NCI-H2107 treated with DMSO at 0.1 percent for 48 hours (cell line): ENCODE results near the gene ALG5.

Experiments used
- DNase-seq: peaks from one replicate; lab custom pipeline; 2025; ENCODE audit not compliant: unreplicated experiment; lab: John Stamatoyannopoulos, UW

Gene ALG5, protein sequence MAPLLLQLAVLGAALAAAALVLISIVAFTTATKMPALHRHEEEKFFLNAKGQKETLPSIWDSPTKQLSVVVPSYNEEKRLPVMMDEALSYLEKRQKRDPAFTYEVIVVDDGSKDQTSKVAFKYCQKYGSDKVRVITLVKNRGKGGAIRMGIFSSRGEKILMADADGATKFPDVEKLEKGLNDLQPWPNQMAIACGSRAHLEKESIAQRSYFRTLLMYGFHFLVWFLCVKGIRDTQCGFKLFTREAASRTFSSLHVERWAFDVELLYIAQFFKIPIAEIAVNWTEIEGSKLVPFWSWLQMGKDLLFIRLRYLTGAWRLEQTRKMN

DNA sequence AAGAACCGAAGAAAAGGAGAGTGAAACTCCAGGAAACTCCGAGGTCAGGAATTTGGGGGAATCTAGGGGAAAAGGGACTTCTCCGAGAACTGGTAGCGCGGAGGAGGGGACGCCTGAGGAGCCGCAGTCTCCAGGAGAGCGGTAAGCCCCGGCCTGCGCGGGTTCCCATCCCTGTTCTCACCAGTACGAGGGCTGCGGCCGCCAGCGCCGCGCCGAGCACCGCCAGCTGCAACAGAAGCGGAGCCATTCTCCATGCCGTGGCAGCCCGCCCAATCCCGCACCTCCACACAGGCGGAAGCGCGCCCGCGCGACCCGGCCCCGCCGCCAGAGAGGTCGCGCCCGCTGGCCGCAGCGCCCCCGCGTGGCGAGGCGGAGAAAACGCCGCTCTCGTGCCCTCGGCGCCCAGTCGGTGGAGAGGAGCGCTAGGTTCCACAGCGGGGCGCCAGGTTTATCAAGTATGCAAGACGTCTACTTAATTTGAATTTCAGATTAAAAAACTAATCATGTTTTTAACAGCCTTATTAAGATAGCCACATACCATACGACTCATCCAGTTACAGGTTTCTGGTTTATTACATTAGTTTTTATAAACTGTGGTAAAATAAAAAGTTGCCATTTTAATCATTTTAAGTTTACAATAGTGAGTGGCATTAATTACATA is at the start of gene ALG5:
Gene ALG5, minus strand, starts transcription at position 287 of the 661 bp plus-strand sequence. Its CDS starts 40 bp downstream, at position 247.
- DNase-seq: peak; percentile 80

DNA sequence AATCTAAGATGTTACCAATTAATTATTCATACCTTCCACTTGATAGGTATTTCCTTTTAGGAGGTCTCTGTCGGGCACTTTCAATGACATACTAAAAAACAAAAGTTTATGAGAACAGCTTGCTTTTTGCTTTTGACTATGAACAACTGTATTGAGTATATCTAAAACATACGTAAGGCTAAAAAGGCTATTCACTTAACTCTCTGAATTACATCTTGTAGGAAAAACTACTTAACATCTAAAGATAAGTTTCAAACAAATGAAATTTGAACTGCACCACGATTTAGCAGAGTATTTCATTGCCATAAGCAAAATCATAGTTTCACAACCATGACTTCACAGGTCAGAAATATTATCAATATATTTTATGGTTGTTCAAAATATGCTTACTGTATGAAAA is 48.7 kb upstream of the ALG5 start:
- no peak for DNase-seq

DNA sequence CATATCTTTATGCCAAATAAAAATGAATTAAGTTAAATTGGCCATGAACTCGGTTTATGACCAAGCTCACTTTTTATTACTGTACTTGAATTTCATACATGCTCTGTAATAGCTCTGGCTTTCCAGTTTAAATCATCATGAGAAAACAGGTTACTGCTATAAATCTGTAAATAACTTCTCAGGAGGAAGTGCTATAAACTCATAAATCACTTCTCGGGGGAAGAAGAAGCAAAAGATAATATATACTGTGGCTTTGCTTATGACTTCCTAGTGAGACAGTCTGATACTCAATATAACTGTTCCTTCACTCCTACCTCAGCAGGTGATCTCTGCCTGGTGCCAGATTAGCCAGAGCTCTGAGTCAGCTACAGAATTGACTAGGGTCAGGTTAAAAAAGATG is 47.9 kb upstream of the ALG5 start:
- DNase-seq: no peak

DNA sequence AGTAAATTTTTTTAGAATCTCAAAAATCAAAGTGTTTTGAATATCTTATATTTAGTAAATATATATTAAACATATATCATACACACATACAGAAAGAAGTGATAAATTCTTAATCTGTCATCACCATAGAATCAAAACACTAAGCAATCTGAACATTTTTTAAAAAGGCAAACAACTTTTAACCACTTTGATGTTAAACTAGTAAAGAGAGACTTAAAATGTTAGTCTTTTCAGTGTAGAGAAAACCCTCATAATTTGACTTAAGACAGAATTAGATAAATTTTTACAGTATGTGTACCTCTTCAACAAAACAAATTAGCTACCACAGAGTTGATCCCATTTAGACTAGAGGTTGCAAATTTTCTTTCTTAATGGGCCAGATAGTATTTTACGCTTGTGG is 46.9 kb upstream of the ALG5 start:
- DNase-seq: no peak

DNA sequence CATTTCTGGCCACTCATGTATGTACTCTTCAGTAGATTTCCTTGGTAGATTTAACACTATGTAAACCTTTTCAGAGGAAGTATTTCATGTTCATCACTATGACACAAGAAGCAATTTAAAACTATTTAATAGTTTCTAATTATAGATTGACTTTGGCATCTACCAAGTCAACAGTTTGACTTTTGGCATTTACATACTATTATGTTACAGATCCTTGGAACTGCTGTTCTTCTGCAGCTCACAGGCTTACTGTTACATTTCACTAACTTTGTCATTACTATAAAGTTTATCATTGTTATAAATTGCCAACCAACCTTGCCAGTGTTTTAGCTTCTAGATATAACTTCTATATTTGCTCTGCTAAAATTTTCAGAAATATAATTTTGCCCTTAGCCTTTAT is 41.6 kb upstream of the ALG5 start:
- DNase-seq: no peak

DNA sequence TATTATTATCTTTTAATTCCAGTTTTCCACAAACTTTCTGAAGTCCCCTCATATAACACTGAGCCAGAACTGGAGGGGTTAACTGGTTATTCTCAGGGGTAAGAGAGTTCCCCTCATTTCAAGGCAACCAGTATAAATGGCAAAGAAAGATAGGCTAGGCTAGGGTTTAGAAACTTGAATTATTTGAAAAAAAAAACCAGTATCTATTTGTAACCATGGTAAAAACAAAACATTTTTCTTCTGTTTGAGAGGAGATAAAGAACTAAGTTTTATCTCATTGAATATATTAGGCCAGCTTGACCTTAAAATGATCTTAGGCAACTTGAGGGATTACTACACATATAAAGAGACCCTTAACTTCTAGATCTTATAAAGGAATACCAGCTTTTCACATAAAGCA is 40.8 kb upstream of the ALG5 start:
- no peak for DNase-seq

DNA sequence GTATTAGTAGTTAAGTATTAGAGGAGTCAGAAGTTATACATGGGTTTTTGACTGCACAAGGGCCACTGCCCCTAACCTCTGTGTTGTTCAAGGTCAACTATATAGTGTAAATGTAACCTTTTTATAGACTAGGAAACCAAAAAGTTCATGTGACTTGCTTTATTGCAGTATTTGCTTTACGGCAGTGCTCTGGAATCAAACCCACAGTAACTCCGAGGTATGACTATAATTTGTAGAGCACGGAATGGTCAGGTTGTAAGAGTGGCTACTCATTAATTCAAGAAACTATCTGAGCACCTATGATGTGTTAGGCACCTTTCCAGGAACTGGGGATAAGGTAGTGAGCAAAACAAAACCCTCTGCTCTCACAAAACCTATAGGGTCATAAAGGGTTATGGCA is 38.1 kb upstream of the ALG5 start:
- no peak for DNase-seq

DNA sequence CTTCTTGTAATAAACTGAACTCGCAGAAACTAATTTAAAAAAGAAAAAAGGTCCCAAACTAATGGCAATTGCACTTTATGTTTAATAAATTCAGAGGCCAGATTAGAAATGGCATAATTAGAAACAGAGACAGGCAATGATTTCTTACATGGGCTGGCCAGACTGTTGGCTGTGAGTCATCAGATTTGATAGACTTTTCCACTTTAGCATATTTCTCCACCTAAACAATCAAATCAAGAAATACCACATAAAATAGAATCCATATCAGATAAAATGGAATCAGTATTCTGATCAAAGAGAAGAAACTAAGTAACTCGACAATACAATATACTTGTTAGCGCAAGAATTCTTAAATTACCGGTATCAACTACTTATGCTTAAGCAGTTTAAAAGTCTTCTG is 30.5 kb upstream of the ALG5 start:
- no peak for DNase-seq

DNA sequence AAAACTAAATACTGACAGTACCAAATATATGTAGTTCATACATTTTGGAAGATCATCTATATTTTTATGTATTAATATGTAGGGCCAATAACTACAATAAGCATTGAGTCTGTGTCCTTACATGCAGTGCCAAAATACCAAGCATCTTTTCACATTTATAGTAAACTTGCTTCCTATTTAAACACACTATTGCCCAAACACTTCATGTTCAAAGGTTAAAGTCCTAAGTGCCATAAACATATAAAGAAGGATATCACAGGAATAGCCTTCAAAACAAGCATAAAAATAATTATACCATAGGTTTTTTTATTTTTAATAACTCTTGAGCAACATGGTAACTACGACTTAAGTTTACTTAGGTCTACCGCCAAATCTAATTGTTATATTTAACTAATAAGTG is 28.5 kb upstream of the ALG5 start:
- DNase-seq: no peak

DNA sequence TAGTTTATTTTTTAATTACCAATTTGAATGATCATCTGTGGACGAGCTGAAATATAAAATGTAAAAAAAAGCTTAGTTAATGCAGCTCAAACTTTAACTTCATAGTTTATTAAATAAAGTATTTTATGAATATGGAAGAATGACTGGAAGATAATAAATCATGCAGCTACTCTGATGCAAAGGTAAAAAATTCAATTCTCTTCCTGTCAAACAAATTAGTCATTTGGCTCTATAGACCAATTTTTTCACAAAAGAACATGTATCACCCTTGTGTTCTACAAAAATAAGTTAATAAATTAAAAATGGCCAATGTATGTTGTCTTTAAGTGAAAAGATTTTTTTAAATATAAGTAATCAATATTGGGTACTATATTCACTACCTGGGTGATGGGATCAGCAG is 27.6 kb upstream of the ALG5 start:
- no peak for DNase-seq

DNA sequence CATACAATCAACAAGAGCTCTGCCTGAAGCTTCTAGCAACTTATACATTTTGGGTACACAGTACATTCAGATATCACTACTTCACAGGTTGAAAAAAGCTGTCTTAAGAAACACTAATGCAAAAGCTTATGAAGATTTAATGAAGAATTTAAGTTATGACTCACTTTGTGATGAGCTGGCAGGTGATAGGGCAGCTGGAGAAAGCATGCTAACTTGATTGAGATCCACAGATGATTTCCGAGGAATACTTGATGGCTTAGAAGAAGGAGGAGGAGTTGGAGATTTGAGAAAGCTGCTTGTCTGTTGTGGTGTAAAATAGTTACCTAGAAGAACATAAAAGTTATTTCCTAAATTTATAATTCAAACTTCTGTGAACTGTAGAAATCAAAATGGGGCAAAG is 24.7 kb upstream of the ALG5 start:
- no peak for DNase-seq

DNA sequence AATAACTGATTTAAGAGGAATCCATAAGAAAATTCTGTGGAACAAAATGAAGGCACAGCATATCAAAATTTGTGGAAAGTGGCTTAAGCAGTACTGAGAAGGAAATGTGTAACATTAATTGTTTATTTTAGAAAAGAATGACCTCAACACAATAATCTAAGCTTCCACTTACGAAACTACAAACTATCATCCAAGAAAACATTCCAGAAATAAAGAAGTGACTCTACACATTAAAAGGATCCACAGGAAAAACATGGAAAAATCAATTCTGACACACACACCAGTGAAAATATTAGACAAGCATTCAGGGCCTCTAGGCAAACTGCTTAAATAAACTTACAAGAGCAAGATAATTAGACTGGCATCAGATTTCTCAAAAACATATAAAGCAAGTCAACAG is 15.5 kb upstream of the ALG5 start:
- no peak for DNase-seq

DNA sequence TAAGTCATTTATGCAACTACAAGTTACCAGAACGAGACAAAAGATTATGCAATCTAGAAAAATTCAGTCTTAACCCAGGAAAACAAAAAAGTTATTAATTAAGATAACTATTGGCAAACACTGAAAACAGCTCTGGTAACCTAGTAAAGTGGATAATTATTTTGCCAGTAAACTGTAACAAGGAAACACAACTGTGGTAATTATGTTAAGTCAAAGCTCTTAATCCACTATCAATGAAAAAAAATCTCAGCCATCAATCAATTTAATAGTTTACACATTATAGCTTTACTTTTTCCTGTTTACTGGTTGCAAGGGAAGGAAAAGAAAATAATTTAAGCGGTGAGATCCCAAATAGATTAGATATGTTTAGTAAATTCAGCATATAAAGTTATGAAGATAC is 12.6 kb upstream of the ALG5 start:
- DNase-seq: no peak

DNA sequence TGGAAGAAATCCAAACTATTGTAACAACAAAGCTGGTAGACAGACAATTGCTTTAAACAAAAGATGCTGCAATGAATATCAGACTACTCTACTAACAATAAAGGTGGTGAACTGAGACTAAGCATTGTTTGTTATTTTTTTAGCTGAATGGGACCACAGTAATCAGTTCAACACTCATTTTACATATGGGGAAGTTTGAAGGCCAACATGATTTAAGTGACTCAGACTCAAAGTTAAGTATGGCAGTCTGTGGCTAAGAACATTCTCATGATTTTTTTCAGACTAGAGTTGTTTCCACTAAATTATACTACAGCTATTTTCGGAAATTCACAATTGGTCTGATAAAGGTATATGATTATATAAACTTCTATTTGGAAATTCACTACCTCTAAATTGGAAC is 11.9 kb upstream of the ALG5 start:
- DNase-seq: no peak

DNA sequence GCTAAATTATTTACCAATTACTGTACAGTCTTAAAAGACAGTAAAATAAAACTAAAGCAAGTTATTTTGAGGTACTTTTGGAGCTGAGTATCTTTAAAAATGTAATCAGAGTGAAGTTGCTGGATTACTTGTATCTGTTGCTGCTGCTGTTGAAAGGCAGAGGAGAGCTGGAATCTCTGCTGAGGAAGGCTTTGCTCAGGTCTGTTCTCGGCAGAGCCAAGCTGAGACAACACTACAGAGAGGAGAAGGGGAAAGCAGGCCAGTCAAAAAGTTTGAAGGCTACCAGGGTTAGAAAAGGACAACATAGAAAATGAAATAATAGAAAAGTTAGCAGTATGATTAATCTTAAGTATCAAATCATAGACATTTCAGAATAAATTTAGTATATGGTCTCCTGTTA is 11.3 kb upstream of the ALG5 start:
- no peak for DNase-seq

DNA sequence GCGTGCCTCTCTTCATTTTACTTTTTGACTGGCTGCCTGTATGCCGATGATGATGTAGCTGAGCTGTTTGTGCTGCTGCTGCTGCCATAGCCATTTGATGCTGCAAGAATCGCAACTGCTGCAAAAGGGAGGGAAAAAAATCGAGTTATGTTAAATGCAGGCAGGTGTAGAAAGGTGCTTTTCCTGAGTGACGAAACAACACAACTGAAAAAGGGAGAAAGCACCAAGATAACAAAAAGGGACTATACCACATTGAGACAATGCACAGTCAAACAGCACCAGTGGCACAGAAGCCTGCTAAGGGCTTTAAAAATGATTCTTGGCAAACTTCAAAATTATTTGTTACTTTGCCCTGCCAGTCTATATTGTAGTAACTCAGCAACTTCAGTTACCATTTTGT is 10.6 kb upstream of the ALG5 start:
- no peak for DNase-seq

DNA sequence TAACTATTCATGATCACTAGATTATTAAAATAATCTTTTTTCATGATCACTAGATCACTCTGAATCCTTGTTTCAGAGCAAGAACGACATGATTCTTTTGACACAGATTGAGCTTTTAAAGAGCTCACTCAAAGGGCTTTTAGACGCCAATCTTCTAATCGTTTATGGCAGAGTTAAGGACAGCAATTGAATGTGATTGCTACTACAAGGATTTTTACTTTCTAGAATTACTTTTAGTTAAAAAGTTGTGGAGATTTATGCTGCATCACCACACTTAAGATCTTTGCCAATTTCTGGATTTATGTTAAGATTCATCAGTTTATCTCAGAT is 2.7 kb upstream of the ALG5 start:
- DNase-seq: no peak

DNA sequence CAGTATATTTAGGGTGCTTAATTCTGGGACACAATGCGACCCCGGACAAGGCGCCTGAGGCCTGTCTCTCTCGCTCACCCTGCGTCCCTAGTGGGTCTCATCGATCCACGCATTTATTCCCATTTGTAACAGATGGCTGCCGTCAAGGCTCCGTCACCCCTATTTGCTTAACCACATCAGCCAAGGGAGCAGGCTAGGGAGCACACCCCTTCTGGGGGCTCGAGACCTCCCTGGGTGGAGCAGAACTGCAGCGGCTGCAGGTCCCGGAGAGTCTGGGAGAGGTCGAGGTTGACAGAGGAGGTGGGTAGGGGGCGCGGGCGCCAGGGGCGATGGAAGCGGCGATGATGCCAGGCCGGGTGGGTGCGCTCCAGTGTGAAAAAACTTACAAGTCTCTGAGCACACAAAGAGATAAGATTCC is 507 bp downstream of the ALG5 start:
- DNase-seq: no peak

DNA sequence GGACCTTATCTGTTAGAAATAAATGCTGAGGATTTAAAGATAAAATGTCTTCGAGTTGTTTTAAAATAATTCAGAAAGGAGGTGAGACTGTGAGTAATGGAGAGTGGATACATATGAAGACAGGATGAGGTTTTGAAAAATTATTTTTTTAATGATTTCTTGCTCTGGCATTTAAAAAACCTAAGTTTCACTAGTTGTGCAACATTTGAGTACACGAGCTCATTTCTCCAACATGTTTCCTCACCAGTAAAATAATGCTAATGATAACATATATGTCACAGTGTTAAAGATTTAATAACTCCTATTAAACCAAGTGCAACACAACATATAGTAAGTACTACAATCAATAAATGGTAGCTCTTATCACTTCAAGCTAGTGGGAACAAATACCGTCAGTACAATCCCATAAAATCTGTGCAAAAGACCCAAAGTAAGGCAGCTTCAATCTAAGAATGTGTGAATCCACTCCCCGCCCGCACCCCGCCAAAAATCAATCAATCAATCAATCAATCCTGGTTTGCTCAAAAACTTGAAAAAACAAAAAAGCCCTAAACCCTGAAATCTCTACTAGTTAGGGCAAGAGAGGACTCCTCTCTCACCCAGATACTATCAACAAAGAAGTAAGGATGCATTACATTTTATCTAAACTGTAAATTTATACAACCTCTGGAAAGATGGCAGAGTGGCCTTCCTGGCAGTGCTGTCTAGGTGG is 1.3 kb downstream of the ALG5 start:
- DNase-seq: no peak

DNA sequence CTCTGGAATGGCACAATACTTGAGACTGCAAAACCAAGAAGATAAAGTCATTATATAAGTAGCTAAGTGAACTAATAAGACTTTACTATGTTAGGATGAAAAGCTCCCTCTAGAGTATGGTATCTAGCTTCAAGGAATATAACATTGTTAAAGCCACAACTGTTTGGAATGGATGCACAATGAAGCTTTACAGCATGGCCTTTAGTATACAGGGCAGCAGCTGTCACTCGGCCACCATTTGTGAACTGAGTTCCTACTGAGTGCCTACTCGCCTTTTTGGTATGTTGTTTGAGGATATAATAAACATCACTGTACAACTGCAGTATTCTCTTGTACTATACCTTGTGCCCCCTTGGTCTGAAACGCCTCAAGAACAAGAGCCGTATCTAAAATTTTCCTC is 6.8 kb downstream of the ALG5 start:
- DNase-seq: no peak

DNA sequence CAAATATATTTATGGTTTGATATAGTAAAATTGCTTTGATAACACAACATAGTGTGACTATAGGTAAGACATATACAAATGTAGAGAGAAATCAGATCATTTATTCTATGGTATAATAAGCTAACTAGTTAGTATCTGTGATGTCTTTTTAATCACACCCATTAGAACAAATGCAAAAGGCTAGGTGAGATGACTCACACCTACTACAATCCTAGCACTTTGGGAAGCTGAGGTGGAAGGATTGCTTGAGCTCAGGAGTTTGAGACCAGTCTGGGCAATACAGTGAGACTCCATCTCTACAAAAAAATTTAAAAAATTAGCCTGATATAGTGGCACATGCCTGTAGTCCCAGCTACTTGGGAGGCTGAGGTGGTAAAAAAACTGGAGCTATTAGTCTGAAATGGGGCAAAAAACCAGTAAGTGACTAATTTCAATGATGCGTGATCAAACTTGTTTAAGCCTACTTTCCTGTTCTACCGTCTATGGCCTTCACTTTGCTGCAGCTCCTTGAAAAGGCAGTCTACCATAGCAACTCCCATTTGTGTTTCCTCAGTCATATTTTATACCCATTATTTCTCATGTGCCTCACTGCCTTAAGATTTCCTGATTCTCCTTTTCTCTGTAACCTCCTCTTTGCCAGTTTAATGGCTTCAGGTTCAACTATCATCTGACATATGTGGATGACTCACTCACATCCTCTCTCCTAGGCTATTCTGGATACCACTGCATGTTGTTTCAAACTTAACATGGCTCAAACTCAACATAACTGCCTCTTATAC is 12.5 kb downstream of the ALG5 start:
- DNase-seq: no peak
